Measurements from ENCODE around the gene AUH.

Gene AUH

GRCh38 chr9:91306296-91306630 is 55.5 kb downstream of the AUH start:
- peaks cover 62% of the 10 kb centered on the region for H3K36me3 Mint-ChIP-seq (ENCODE audit: low read depth)
- no peak overlapping the region for H3K4me3 Mint-ChIP-seq
- no peaks in the 10 kb centered on the region for H3K9me3 Mint-ChIP-seq
- H3K27ac Mint-ChIP-seq = no peak overlapping the region
- H3K4me1 Mint-ChIP-seq (ENCODE audit: low read depth) = peaks cover 23% of the 10 kb centered on the region
- no peaks in the 10 kb centered on the region for H3K27me3 Mint-ChIP-seq
- DNase-seq = no peak

- no peak overlapping the region for H3K27ac Mint-ChIP-seq
- H3K4me1 Mint-ChIP-seq (ENCODE audit: low read depth) = peaks cover 23% of the 10 kb centered on the region
- H3K36me3 Mint-ChIP-seq (ENCODE audit: low read depth) = peaks cover 59% of the 10 kb centered on the region
- no peak for DNase-seq
- no peaks in the 10 kb centered on the region for H3K27me3 Mint-ChIP-seq
- no peak overlapping the region for H3K4me3 Mint-ChIP-seq
- no peaks in the 10 kb centered on the region for H3K9me3 Mint-ChIP-seq
Measured at GRCh38 chr9:91305596-91306295, 56.0 kb downstream of the AUH start.

- H3K27ac Mint-ChIP-seq = no peak overlapping the region
- no peak for DNase-seq
Measured at GRCh38 chr9:91303741-91304415, 57.8 kb downstream of the AUH start.

GRCh38 chr9:91302831-91303230 is 58.9 kb downstream of the AUH start:
- H3K4me3 Mint-ChIP-seq = no peak overlapping the region
- H3K27me3 Mint-ChIP-seq = no peaks in the 10 kb centered on the region
- no peak for DNase-seq
- peaks cover 15% of the 10 kb centered on the region for H3K4me1 Mint-ChIP-seq (ENCODE audit: low read depth)
- H3K9me3 Mint-ChIP-seq = no peaks in the 10 kb centered on the region
- peaks cover 56% of the 10 kb centered on the region for H3K36me3 Mint-ChIP-seq (ENCODE audit: low read depth)
- no peak overlapping the region for H3K27ac Mint-ChIP-seq

More at GRCh38 chr9:91303741-91304415, 57.8 kb downstream of the AUH start:
- Mint-ChIP-seq H3K4me1 (ENCODE audit: low read depth) (peaks cover 20% of the 10 kb centered on the region), H3K9me3 (no peaks in the 10 kb centered on the region), H3K27me3 (no peaks in the 10 kb centered on the region), H3K36me3 (ENCODE audit: low read depth) (peaks cover 55% of the 10 kb centered on the region), H3K4me3 (no peak overlapping the region)

GRCh38 chr9:91301161-91301560 is 60.6 kb downstream of the AUH start:
- DNase-seq = no peak
- Mint-ChIP-seq H3K9me3 (no peaks in the 10 kb centered on the region), H3K27ac (no peak overlapping the region), H3K27me3 (no peaks in the 10 kb centered on the region), H3K4me1 (ENCODE audit: low read depth) (peaks cover 11% of the 10 kb centered on the region), H3K4me3 (no peak overlapping the region), H3K36me3 (ENCODE audit: low read depth) (peaks cover 58% of the 10 kb centered on the region)

GRCh38 chr9:91298311-91298710 is 63.4 kb downstream of the AUH start:
- no peaks in the 10 kb centered on the region for H3K27me3 Mint-ChIP-seq
- H3K27ac Mint-ChIP-seq = peak overlapping the region; percentile 22
- no peak for DNase-seq
- H3K4me3 Mint-ChIP-seq = no peak overlapping the region
- peaks cover 74% of the 10 kb centered on the region for H3K36me3 Mint-ChIP-seq (ENCODE audit: low read depth)
- peaks cover 3% of the 10 kb centered on the region for H3K4me1 Mint-ChIP-seq (ENCODE audit: low read depth)
- H3K9me3 Mint-ChIP-seq = no peaks in the 10 kb centered on the region

- no peaks in the 10 kb centered on the region for H3K9me3 Mint-ChIP-seq
- no peak overlapping the region for H3K4me3 Mint-ChIP-seq
- no peaks in the 10 kb centered on the region for H3K4me1 Mint-ChIP-seq (ENCODE audit: low read depth)
- no peak for DNase-seq
- no peaks in the 10 kb centered on the region for H3K27me3 Mint-ChIP-seq
- H3K36me3 Mint-ChIP-seq (ENCODE audit: low read depth) = peaks cover 80% of the 10 kb centered on the region
- H3K27ac Mint-ChIP-seq = peak overlapping the region; percentile 56
Measured at GRCh38 chr9:91297306-91297705, 64.4 kb downstream of the AUH start.

GRCh38 chr9:91296354-91296753 is 65.4 kb downstream of the AUH start:
- Mint-ChIP-seq H3K9me3 (no peaks in the 10 kb centered on the region), H3K36me3 (ENCODE audit: low read depth) (peaks cover 83% of the 10 kb centered on the region), H3K4me3 (no peak overlapping the region), H3K27me3 (no peaks in the 10 kb centered on the region), H3K27ac (no peak overlapping the region), H3K4me1 (ENCODE audit: low read depth) (no peaks in the 10 kb centered on the region)
- no peak for DNase-seq

- Mint-ChIP-seq H3K4me1 (ENCODE audit: low read depth) (no peaks in the 10 kb centered on the region), H3K27me3 (no peaks in the 10 kb centered on the region), H3K9me3 (no peaks in the 10 kb centered on the region), H3K27ac (no peak overlapping the region), H3K4me3 (no peak overlapping the region), H3K36me3 (ENCODE audit: low read depth) (peaks cover 88% of the 10 kb centered on the region)
- no peak for DNase-seq
Measured at GRCh38 chr9:91295357-91295756, 66.4 kb downstream of the AUH start.

GRCh38 chr9:91291866-91292265 is 69.9 kb downstream of the AUH start:
- Mint-ChIP-seq H3K27ac (no peak overlapping the region), H3K9me3 (no peaks in the 10 kb centered on the region), H3K27me3 (no peaks in the 10 kb centered on the region), H3K4me3 (no peak overlapping the region), H3K4me1 (ENCODE audit: low read depth) (no peaks in the 10 kb centered on the region), H3K36me3 (ENCODE audit: low read depth) (peaks cover 81% of the 10 kb centered on the region)
- no peak for DNase-seq

GRCh38 chr9:91289244-91289643 is 72.5 kb downstream of the AUH start:
- peaks cover 13% of the 10 kb centered on the region for H3K4me1 Mint-ChIP-seq (ENCODE audit: low read depth)
- peaks cover 73% of the 10 kb centered on the region for H3K36me3 Mint-ChIP-seq (ENCODE audit: low read depth)
- H3K27me3 Mint-ChIP-seq = no peaks in the 10 kb centered on the region
- no peaks in the 10 kb centered on the region for H3K9me3 Mint-ChIP-seq
- H3K27ac Mint-ChIP-seq = no peak overlapping the region
- no peak for DNase-seq
- no peak overlapping the region for H3K4me3 Mint-ChIP-seq

GRCh38 chr9:91285729-91286353 is 75.9 kb downstream of the AUH start:
- H3K36me3 Mint-ChIP-seq (ENCODE audit: low read depth) = peaks cover 65% of the 10 kb centered on the region
- H3K4me1 Mint-ChIP-seq (ENCODE audit: low read depth) = peaks cover 13% of the 10 kb centered on the region
- no peaks in the 10 kb centered on the region for H3K27me3 Mint-ChIP-seq
- H3K4me3 Mint-ChIP-seq = no peak overlapping the region
- peak overlapping the region; percentile 69 for H3K27ac Mint-ChIP-seq
- H3K9me3 Mint-ChIP-seq = no peaks in the 10 kb centered on the region
- DNase-seq = no peak

GRCh38 chr9:91282292-91282691 is 79.4 kb downstream of the AUH start:
- H3K9me3 Mint-ChIP-seq = no peaks in the 10 kb centered on the region
- H3K36me3 Mint-ChIP-seq (ENCODE audit: low read depth) = peaks cover 64% of the 10 kb centered on the region
- H3K27me3 Mint-ChIP-seq = no peaks in the 10 kb centered on the region
- H3K4me3 Mint-ChIP-seq = no peak overlapping the region
- H3K27ac Mint-ChIP-seq = no peak overlapping the region
- H3K4me1 Mint-ChIP-seq (ENCODE audit: low read depth) = peaks cover 13% of the 10 kb centered on the region
- no peak for DNase-seq

GRCh38 chr9:91279296-91280204 is 82.2 kb downstream of the AUH start:
- H3K27me3 Mint-ChIP-seq = no peaks in the 10 kb centered on the region
- no peak overlapping the region for H3K4me3 Mint-ChIP-seq
- peaks cover 55% of the 10 kb centered on the region for H3K36me3 Mint-ChIP-seq (ENCODE audit: low read depth)
- H3K4me1 Mint-ChIP-seq (ENCODE audit: low read depth) = peaks cover 17% of the 10 kb centered on the region
- H3K27ac Mint-ChIP-seq = no peak overlapping the region
- H3K9me3 Mint-ChIP-seq = no peaks in the 10 kb centered on the region
- DNase-seq = no peak

Measured in activated T-cell treated with anti-CD3 and anti-CD28 coated beads, Interleukin-2, amount 50 U/mL, for 24 hours (primary cell).